Measurements from ENCODE around the gene DNAAF2.
A peak's percentile ranks its signal among the peaks of the same experiment; 100 is the strongest.

DNAAF2 gene

DNA sequence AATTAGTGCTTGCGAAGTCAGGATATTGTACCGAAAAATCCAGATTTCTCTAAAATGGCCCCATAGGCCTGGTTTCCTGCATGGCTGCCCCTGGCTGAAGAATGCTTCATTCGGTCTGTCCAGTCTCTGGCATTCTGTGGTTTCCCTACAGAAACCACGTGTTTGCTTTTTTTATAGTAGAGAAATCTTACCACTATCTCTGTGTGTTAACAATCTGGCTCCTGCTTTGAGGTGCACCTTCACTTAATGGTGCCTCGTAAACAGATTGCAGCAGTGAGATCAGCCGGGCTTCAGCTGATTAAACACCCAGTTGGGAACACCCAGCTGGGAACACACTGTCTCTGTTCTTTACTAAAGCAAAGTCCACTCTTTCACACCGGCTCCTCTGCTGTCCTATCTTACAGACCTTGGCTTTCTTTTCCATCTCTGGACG, 6.7 kb upstream of the DNAAF2 start:
- TF ChIP-seq EZH2phosphoT487 (IDR thresholded peaks at IDR 0.05; ENCODE audit: borderline replicate concordance, low read length), result no peak
- TF ChIP-seq, protein P1, sequence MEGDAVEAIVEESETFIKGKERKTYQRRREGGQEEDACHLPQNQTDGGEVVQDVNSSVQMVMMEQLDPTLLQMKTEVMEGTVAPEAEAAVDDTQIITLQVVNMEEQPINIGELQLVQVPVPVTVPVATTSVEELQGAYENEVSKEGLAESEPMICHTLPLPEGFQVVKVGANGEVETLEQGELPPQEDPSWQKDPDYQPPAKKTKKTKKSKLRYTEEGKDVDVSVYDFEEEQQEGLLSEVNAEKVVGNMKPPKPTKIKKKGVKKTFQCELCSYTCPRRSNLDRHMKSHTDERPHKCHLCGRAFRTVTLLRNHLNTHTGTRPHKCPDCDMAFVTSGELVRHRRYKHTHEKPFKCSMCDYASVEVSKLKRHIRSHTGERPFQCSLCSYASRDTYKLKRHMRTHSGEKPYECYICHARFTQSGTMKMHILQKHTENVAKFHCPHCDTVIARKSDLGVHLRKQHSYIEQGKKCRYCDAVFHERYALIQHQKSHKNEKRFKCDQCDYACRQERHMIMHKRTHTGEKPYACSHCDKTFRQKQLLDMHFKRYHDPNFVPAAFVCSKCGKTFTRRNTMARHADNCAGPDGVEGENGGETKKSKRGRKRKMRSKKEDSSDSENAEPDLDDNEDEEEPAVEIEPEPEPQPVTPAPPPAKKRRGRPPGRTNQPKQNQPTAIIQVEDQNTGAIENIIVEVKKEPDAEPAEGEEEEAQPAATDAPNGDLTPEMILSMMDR (IDR thresholded peaks at IDR 0.05; ENCODE audit: low read depth, low read length, poor library complexity, severe bottlenecking), result no peak
- peaks cover 78% of the 10 kb centered on the region for H3K79me2 ChIP-seq (ENCODE audit: control insufficient read depth, low read length)
- H3F3A ChIP-seq (ENCODE audit: control insufficient read depth, insufficient read depth), result peaks cover 27% of the 10 kb centered on the region
- peaks cover 4% of the 10 kb centered on the region; the same call in 1 of the 2 replicates for H4K20me1 ChIP-seq (ENCODE audit: control insufficient read depth, insufficient read depth, low read depth, low read length)
- peaks cover 22% of the 10 kb centered on the region for H3K4me1 ChIP-seq (ENCODE audit: control insufficient read depth, low read length)
- H3K36me3 ChIP-seq (ENCODE audit: control insufficient read depth, low read length), result peaks cover 73% of the 10 kb centered on the region
- H3K27ac ChIP-seq (ENCODE audit: low read depth, low read length), result no peak overlapping the region
- H3K4me2 ChIP-seq (ENCODE audit: low read length), result peak overlapping the region; percentile 2; the same call in 1 of the 2 replicates
- no peaks in the 10 kb centered on the region for H3K27me3 ChIP-seq (ENCODE audit: control insufficient read depth, low read length)
- H3K9me3 ChIP-seq (ENCODE audit: control insufficient read depth, insufficient read depth, low read length), result no peaks in the 10 kb centered on the region
- no peak overlapping the region for H3K4me3 ChIP-seq (ENCODE audit: low read length)
- H3K9me2 ChIP-seq (replicated peaks; ENCODE audit: control insufficient read depth, low read length), result no peaks in the 10 kb centered on the region

DNA sequence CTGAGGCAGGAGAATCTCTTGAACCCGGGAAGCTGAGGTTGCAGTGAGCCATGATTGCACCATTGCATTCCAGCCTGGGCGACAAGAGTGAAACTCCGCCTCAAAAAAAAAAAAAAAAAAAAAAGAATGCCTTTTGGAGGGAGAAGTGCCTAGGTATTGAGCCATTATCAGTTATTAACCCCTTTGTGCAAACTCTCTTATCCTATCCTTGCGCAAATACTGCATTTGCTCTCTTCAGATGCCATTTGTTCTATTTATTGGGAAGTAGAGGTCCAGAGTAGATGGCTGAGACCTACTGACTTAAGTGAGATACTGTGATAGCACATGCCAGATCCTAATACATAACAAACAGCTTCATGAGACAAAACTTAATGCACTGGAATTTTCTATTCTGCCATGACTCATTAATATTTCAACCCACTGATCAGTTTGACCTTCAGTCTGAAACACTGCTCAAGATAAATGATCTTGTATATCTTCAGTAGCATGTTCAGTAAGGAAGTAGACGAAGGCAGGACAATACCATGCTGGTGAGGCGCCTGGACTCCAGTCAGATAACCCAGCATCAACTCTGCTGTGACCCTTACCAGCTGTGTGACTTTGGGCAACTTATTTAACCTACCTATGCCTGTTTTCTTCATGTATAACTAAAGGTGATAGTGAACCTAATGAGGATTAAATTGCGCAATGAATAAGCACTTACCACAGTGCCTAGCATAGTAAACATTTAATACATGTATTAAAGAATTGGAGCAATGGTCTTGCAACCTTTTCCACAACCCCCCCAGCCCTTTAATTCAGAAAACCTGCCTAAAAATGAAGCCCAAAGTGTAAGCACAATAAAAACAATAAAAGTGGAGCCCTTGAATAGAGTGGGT, 5.7 kb upstream of the DNAAF2 start:
- Histone ChIP-seq H3K27me3 (ENCODE audit: control insufficient read depth, low read length) (no peaks in the 10 kb centered on the region), H3K27ac (ENCODE audit: low read depth, low read length) (no peak overlapping the region), H3K4me2 (ENCODE audit: low read length) (no peak overlapping the region), H4K20me1 (ENCODE audit: control insufficient read depth, insufficient read depth, low read depth, low read length) (peaks cover 13% of the 10 kb centered on the region; the same call in 1 of the 2 replicates), H3K36me3 (ENCODE audit: control insufficient read depth, low read length) (peaks cover 76% of the 10 kb centered on the region), H3K4me1 (ENCODE audit: control insufficient read depth, low read length) (peaks cover 31% of the 10 kb centered on the region), H3K9me2 (replicated peaks; ENCODE audit: control insufficient read depth, low read length) (no peaks in the 10 kb centered on the region), H3K9me3 (ENCODE audit: control insufficient read depth, insufficient read depth, low read length) (no peaks in the 10 kb centered on the region), H3K4me3 (ENCODE audit: low read length) (no peak overlapping the region), H3K79me2 (ENCODE audit: control insufficient read depth, low read length) (peaks cover 86% of the 10 kb centered on the region), H3F3A (ENCODE audit: control insufficient read depth, insufficient read depth) (peaks cover 25% of the 10 kb centered on the region)
- TF ChIP-seq, protein P1 (IDR thresholded peaks at IDR 0.05; ENCODE audit: low read depth, low read length, poor library complexity, severe bottlenecking), result no peak
- no peak for TF ChIP-seq EZH2phosphoT487 (IDR thresholded peaks at IDR 0.05; ENCODE audit: borderline replicate concordance, low read length)

DNA sequence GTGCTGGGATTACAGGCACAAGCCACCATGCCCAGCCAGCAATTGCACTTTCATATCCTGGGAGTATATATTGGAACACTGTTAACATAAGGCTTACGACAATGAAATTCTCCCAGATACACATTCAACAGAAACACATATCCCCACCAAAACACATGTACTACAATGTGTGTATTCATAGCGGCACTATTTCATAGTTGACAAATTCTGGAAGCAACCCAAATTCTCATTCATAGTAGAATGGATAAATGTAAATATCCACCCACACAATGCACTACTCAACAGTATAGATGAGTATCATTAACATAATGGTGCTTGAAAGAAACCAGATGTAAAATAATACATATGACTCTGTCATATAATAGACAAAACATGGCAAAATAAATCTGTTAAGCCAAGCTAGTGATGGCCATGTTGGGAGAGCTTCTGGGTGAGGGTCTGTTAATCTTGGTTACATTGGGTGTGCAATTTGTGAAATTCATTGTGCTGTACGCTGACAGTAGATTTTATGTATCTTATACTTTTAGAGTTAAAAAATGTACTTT, 2.6 kb upstream of the DNAAF2 start:
- Histone ChIP-seq H3F3A (ENCODE audit: control insufficient read depth, insufficient read depth) (peaks cover 16% of the 10 kb centered on the region), H3K4me3 (ENCODE audit: low read length) (no peak overlapping the region), H3K4me1 (ENCODE audit: control insufficient read depth, low read length) (peaks cover 33% of the 10 kb centered on the region), H3K27me3 (ENCODE audit: control insufficient read depth, low read length) (no peaks in the 10 kb centered on the region), H3K9me3 (ENCODE audit: control insufficient read depth, insufficient read depth, low read length) (no peaks in the 10 kb centered on the region), H3K9me2 (replicated peaks; ENCODE audit: control insufficient read depth, low read length) (no peaks in the 10 kb centered on the region), H3K79me2 (ENCODE audit: control insufficient read depth, low read length) (peaks cover 98% of the 10 kb centered on the region), H3K4me2 (ENCODE audit: low read length) (0 out of 2 replicates have a peak overlapping the region, but pooled peaks have one; percentile 2), H4K20me1 (ENCODE audit: control insufficient read depth, insufficient read depth, low read depth, low read length) (peaks cover 13% of the 10 kb centered on the region; the same call in 1 of the 2 replicates), H3K36me3 (ENCODE audit: control insufficient read depth, low read length) (peaks cover 79% of the 10 kb centered on the region), H3K27ac (ENCODE audit: low read depth, low read length) (no peak overlapping the region)
- TF ChIP-seq, protein P1 (IDR thresholded peaks at IDR 0.05; ENCODE audit: low read depth, low read length, poor library complexity, severe bottlenecking), result no peak
- TF ChIP-seq EZH2phosphoT487 (IDR thresholded peaks at IDR 0.05; ENCODE audit: borderline replicate concordance, low read length), result no peak
